GM18907 (cell line): ENCODE measurements around the gene PGD.
"Not testable (repeated sequence)": the region's sequence is repeated elsewhere in the genome, so short reads cannot be mapped to it uniquely, and the experiment has no call there.

Source experiments
- ATAC-seq: cut with Tn5 transposase; IDR thresholded peaks from one replicate; pipeline ENCODE4 v1.9.1; 2021; ENCODE audit warnings: mild to moderate bottlenecking, moderate library complexity; ENCODE audit not compliant: unreplicated experiment

Gene PGD

DNA sequence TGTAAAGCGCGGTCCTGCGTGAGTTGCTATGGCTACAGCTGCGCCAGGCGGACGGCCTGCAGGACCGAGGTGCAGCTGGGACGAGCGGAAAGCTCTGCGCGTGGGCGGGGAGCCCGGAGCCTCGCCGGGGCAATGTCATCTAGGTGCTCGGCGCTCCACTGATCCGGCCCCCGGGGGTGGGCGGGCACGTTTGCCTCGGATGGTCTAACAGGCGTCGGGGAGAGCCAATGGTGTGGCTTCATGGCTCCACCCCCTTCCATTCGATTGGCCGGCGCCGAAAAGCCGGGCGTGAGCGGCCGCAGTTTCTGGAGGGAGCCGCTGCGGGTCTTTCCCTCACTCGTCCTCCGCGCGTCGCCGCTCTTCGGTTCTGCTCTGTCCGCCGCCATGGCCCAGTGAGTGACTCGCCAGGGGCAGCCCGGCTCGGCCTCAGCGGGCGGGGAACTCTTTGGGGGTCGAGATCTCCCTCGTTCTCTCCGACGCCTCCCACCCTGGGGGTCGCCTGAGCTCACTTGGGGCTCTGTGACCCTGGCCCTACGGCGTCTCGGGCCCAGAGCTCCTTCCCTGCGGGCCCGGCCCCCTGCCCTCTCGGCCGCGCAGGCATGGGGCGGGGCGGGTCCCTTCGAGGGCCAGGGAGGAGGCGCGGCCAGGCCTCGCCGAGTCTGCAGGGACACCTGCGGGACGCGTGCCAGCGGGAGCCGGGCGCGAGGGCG lies at the start of gene PGD:
TSS of gene PGD (plus strand) at position 331 of the 710 bp plus-strand sequence. CDS start at position 385, 54 bp downstream.
- ATAC-seq = peak; percentile 95

DNA sequence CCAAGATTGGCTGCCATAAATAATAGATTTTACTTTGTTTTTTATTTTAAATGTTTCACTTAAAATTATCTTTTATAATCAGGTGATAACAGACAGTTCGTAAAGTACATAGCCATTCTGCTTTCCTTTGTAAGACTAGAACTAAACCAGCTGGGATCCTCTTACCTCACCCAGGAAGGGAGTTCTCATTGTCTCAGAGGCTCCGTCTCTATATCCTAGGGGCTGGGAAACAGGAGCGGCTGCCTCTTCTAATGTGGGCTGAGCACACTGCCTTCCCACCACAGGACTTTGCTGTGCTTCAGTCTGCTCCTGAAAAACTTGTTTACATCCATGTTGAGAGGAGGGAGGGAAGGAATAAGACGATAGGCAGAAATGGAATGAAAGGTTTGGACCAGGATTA lies 45.6 kb upstream of the PGD start:
- no peak for ATAC-seq

DNA sequence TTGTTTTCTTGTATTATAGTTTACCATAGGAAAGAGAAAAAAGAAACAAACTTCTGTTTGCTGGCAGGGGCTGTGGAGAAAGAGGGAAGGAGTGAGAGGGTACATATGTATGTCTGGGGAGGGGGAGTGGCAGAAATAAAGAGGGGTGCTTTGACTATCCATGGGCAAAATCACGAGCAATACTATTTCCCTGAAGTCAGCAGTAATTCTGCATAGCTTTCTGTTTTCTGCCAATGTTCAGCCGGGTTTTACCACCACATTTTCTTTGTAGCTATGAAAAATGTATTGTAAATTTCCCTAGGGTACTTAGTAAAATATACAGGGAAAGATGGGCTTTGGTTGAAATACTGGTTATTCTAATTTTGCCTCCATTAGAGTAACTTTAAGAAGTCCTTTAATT lies 45.2 kb upstream of the PGD start:
- no peak for ATAC-seq

DNA sequence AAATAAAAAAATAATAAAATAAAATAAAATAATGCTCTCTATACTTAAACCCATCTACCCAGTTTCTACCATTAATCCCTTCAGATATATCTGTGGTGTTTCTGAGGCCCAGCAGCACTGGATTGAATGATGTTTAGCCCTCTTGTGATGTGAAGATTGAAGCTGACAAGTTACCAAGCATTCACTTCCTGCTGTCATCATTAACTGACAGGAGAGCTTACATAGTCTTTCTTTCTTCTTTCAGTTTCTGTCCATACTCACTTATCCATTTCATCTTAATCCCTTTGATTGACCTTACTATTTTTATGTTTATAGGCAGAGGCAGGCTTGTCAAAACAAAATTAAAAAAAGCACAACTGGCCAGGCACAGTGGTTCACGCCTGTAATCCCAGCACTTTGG lies 38.8 kb upstream of the PGD start:
- no peak for ATAC-seq

DNA sequence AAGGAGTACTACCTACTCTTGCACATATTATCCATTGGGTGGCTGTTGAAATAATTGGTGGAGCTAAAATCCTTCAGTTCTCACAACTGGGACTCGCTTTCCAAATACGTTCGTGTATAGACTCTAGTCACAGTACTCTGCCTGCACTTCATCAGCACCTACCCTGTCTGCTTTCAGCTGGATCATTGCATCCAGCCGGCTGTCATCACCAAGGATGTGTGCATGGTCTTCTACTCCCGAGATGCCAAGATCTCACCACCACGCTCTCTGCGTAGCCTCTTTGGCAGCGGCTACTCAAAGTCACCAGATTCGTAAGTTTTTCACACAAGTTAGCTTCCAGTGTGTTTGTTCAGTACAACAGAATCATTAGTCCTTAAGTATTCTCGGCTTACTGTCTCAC lies 37.3 kb upstream of the PGD start:
- ATAC-seq = no peak

DNA sequence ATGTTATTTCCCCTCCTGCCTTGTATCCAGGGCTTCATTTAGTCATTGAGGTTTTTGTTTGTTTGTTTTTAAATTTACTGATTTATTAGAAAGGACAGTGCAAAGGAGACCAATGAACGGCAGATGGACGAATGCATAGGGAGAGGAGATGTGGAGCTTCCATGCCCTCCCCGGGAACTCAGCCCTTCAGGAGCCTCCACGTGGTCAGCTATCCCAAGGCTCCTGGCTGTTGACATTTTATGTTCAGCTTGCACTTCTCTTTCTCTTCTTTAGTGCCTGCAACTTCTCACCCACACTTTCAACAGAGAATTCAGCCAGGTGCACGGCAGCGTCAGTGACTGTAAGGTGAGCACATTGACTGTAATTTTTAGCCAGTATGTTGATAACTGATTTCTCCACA lies 30.7 kb upstream of the PGD start:
- ATAC-seq = no peak

DNA sequence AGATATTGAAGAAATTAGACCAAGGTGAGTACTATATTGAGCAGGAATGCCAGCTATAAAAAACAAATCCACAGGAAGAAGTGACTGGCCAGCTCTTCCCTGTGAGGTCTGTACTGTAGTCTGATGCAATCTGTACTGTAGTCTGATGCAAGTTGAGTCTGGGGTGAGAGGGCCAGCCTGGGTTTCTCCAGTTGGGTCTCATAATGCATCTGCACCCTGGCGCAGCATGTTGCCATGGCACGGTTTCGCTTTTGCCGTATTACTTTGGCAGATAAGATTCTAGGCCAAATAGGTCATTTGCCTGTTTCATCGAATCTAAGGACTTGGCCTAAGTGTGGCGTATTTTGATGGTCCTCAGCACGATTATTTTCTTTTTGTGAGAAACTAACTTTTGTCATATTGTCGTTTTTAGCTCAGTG lies 24.4 kb upstream of the PGD start:
- ATAC-seq = no peak

DNA sequence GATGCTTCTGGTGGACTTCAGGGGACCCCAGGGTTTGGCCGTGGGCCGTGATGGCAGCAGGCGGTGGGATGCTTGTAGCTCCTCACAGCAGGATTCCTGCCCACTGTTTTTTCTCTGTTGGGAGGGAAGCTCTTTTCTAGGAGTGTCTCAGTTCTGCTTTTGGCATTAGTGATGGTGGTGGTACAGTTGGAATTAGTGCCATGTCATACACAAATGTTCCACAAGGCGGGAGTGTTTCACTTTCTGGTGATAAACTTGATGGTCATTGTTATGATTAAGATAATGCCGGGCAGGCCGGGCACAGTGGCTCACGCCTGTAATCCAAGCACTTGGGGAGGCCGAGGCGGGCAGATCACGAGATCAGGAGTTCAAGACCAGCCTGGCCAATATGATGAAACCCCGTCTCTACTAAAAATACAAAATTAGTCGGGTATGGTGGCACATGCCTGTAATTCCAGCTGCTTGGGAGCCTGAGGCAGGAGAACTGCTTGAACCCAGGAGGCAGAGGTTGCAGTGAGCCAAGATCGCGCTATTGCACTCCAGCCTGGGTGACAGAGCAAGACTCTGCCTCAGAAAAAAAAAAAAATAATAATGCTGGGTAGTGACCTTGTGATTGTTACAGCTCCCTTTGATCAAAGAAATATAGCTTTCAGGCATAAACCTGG lies 21.4 kb upstream of the PGD start:
- ATAC-seq = not testable (repeated sequence)

DNA sequence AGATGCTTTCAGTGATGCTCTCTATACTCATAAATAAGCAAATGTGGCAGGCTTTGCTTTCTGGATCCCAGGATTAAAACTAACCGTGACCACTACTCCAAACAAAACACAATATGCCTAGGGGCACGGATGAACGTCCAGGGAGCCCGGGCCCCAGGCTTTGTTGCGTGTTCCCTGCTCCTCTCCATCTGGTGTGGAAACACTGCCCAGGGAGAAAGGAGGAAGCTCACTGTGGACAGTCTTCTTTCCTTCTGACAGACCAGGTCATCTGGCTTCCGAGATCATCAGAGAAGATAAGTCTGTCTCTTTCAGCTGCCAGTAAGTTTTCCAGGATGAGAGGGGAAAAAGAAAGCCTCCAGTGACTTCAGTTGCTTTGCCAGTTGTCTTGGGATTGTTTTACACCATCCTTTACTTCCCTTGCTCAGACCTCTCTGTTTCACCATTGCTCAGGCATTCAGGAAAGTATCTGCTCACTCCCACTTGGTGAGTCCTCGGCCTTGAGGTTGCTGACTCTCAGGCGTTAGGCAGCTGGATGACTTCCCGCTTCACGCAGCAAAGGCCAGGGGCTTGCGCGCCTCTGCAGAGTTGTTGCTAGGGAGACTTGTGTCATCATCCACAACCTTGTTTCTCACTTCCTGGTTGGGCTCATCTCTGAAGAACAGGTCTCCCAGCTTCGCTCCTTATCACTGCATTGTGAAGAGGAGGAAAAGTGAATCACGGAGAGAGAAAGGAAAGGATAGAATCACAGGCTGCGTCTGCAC lies 20.6 kb upstream of the PGD start:
- ATAC-seq = no peak

DNA sequence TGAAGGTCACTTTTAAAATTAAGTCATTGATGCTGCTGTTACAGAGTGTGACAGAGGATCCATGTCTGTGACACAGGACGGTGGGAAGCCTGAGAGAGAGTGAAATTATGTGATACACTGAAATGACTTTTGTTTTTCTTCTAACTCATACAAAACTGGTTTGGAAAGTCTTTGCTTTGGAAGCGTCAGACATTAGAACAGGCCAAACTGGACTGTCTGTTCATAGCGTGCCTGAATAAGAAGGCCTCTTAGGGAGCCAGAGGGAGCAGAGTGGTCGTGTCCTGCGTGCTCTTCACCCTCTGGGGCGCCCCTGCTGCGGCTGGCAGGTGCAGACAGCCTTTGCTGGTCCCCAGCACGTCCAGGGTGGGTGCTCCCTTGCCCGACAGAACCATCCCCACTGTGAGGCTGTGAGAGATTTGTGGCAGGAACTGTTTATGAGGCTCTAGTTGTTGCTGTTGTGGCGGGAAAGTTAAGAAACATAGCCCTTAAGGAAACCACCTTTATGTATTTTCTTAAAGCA lies 19.7 kb upstream of the PGD start:
- no peak for ATAC-seq

DNA sequence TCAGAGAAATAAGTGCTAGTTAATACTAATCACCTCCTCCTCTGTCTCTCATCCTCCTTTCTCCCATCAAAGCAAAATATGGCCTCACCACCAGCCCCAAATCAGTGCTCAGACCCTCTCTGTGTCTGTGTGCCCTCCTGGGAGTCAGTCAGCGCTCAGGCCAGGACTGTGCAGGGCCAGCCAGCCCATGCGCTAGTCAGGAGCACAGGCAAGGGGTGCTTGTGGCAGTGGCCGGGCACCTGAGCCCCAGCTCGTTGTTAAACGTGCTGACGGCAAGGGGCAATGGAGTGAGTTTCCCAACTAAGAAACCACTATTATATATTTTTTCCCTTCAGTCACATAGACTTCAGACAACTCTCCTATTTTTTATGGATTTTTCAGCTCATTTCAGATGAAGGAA lies 19.2 kb upstream of the PGD start:
- no peak for ATAC-seq

DNA sequence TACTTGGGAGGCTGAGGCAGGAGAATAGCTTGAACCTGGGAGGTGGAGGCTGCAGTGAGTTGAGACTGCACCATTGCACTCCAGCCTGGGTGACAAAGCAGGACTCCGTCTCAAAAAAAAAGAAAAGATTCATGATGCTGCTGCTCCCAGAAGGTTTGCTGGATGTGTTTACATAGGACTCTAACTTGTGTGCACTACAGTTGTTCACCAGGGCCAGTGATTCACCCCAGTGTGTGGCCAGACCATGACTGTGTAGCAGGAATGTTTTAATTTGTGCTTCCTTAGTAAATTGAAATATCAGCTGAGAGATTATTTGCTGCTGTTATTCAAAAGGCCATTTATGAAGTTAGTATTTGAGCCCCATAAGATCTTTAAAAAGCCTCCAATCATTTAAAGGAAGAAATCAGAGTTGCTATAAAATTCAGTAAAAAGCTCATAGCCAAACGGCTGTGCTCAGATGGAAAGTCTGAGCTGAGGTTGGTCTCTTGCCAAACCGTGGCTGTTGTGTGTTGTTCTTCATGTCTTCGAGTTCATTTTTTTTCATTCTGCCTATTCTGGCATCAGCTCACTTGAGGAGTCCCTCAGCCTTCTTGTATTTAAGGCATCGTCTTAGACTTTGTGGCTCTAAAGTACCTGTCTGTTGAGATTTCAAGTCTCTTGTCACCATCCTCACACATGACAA lies 18.1 kb upstream of the PGD start:
- no peak for ATAC-seq

DNA sequence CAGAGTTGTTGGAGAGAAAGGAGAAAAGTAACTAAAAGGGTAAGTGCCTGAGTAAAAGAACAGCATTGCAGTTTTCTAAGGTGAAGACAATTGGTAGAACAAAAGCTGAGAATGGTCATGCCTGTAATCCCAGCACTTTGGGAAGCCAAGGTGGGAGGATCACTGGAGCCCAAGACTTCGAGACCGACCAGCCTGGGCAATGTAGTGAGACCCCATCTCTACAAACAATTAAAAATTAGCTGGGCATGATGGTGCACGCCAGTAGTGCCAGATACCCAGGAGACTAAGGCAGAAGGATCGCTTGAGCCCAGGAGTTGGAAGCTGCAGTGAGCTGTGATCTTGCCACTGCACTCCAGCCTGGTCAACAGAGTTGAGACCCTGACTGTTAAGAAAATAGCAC lies 15.2 kb upstream of the PGD start:
- ATAC-seq = no peak

DNA sequence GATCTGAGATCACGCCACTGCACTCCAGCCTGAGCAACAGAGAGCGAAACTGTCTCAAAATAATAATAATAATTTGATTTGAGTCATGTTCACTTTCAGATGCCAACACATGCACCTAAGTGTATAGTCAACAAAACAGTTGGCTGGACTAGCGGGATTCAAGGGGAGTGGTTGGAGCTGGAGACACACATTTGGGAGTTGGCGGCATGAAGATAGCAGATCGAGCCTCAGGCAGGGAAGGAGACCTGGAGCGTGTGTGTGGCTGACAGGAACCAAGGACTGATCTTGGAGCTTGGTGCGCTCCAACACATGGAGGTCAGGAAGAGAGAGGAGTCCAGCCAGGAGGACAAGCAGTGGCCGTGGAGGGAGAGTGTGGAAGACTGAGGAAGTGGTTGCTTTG lies 14.6 kb upstream of the PGD start:
- ATAC-seq = no peak

DNA sequence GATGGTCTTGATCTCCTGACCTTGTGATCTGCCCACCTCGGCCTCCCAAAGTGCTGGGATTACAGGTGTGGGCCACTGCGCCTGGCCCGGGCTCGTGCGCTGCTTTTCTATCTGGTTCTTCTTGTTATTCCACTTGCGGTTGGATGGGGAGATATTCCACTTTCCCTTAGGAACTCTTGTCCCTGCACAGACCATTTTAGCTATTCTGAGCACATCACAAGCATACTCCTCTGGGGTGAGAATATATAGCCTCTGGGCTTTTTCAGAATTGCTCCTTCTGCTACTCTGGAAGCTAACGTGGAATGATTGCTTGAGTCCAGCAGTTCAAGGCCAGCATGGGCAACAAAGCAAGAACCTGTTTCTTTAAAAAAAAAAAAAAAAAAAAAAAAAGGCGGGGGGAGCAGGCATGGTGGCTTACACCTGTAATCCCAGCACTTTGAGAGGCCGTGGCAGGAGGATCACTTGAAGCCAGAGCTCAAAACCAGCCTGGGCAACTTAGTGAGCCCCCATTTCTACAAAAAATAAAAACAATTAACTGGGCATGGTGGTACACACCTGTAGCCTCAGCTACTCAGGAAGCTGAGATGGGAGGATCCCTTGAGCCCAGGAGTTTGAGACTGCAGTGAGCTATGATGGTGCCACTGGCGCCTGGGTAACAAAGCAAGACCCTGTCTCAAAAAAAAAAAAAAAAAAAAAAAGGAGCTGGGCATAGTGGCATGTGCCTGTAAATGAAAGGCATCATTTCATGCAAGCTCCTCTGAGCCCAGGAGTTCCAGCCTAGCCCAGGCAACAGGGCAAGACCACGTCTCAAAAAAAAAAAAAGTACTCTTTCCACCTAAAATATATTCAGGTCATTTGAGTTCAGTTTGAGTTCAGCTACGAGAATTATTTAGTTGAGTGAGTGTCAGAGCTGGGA lies 11.8 kb upstream of the PGD start:
- no peak for ATAC-seq

DNA sequence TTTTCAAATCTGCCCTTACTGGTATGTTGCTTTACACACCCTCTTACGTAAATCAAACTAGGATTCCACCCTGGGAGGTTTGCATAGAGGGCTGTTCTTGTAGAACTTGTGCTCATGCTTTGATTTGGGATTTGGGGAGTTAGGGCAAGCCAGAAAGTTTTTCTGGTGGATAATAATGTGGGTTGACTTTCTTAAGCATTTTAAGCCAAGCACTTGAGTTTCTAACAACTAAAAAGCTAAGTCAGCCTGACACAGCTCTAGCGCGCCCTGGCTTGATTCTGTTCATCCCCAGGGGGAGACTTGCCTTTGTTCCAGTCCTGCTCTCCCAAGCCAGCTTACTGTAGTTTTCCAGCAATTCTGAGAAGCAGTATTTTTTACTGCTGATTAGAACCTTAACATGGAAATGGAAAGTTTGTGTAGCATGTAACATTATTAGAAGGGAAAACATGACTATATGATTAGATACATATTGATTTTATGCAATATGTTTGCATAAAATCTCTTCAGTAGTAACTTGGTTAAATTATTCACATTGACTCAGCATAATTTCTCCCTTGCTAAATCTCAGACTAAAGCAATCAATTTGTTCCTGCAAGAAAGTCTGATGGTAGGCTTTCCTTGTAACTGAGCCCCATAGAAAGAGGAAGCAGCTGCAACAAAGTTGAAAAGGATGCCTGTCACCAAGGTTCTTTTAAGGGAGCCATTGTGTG lies 11.0 kb upstream of the PGD start:
- no peak for ATAC-seq

DNA sequence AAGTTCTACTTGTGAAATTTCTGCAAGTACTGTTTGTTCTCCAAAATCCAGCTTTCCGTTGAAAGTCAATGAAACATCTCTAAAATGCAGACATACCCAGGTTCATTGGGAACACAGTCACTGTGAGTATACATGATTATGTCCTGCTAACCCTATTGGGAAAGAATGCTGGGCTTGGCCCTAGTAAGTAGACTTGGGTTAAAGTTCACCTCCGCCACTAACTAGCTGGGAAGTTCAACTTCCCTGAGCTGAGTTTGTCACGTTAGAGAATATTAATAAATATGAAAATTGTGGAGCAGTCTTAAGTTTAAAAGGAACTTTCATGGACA lies 10.5 kb upstream of the PGD start:
- no peak for ATAC-seq

DNA sequence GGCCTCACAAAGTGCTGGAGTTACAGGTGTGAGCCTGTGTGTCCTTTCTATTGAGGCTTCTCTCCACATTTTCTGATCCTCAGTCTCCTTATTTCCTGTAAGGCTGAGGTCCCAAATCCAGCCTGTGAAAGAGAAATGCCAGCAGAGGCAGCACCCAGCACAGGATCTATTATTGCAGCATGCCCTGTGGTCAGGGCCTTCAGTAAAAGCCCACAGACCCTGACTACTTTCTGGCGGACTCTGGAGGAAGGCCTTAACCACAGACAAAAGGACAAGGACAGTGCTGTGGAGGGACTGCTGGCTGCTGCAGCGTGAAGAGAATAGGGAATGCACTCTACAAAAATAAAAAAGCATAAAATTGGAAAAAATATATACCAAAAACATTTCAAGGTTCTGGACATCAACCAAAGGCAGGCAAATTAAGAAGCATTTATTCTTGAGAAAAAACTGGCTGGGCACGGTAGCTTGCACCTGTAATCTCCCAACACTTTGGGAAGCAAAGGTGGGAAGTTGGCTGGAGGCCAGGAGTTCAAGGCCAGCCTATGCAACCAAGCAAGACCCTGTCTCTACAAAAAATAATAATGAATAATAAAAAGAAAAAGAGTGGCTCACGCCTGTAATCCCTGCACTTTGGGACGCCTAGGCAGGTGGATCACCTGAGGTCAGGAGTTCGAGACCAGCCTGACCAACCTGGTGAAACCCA lies 9.4 kb upstream of the PGD start:
- no peak for ATAC-seq

DNA sequence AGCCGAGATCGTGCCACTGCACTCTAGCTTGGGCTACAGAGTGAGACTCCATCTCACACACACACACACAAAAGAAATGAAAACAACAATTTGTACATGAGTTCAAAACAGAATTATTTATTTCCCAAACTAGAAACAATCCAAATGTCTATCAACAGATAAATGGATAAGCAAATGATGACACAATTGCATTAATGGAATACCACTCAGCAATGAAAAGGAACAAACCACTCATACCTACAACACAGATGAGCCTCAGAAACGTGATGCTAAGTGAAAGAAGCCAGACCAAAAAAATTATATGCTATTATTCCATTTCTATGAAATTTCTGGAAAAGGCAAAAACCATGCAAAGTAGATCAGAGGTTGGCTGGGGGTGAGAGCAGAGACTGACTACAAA lies 2.0 kb upstream of the PGD start:
- no peak for ATAC-seq
